ENCODE measurements around the gene TCOF1.

DNA sequence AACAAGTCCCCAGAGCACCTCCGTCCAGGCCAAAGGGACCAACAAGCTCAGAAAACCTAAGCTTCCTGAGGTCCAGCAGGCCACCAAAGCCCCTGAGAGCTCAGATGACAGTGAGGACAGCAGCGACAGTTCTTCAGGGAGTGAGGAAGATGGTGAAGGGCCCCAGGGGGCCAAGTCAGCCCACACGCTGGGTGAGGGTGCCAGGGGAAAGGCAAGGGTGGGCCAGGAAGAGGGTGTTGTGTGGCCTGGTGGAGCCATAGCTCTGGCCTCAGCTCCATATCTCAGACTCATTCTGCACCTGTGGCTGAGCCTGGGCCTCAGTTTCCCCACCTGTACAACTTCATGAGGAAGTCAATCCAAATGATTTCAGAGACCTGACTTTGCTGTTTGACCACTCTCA, 34.5 kb downstream of the TCOF1 start:
- TF ChIP-seq, protein P1, sequence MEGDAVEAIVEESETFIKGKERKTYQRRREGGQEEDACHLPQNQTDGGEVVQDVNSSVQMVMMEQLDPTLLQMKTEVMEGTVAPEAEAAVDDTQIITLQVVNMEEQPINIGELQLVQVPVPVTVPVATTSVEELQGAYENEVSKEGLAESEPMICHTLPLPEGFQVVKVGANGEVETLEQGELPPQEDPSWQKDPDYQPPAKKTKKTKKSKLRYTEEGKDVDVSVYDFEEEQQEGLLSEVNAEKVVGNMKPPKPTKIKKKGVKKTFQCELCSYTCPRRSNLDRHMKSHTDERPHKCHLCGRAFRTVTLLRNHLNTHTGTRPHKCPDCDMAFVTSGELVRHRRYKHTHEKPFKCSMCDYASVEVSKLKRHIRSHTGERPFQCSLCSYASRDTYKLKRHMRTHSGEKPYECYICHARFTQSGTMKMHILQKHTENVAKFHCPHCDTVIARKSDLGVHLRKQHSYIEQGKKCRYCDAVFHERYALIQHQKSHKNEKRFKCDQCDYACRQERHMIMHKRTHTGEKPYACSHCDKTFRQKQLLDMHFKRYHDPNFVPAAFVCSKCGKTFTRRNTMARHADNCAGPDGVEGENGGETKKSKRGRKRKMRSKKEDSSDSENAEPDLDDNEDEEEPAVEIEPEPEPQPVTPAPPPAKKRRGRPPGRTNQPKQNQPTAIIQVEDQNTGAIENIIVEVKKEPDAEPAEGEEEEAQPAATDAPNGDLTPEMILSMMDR (IDR thresholded peaks at IDR 0.05): no peak
- TF ChIP-seq POLR2A (IDR thresholded peaks at IDR 0.05) (no peak), EP300 (IDR thresholded peaks at IDR 0.05) (no peak)

Data from tibial nerve (tissue), 4 donors.